Tibial nerve (tissue), 4 donors: Measurements from ENCODE around the gene ADRM1. TPM values are rescaled to one million over a fixed set of nuclear protein-coding genes. Genes with fewer than 3 reads are reported as not detected.

ENCODE experiments used
- DNase-seq, 2 donors: peaks; one replicate each; pipeline ENCODE4 v3.0.0-alpha.2; 2019; ENCODE audit warnings: low spot score in 2 of 2
- H3K27ac ChIP-seq, 4 donors: fragments of 200-600 bp; sonication (generic) in 3 of 4; one replicate each; pipeline ENCODE4 v1.5.1; 2017 to 2019; ENCODE audit warnings: mild to moderate bottlenecking in 1 of 4
- H3K27me3 ChIP-seq, 2 donors: fragments of 200-600 bp; sonication (generic) in 1 of 2; one replicate each; pipeline versions ENCODE4 v1.5.1 to v1.6.0; 2017 to 2019
- H3K36me3 ChIP-seq, 3 donors: fragments of 200-600 bp; sonication (generic); one replicate each; pipeline ENCODE4 v1.5.1; 2018 to 2019
- H3K4me1 ChIP-seq, 4 donors: fragments of 200-600 bp; sonication (generic) in 3 of 4; one replicate each; pipeline ENCODE4 v1.5.1; 2017 to 2019
- H3K4me3 ChIP-seq, 4 donors: fragments of 200-600 bp; sonication (generic) in 3 of 4; one replicate each; pipeline ENCODE4 v1.5.1; 2017 to 2019; ENCODE audit warnings: mild to moderate bottlenecking in 1 of 4, moderate library complexity in 1 of 4
- H3K9me3 ChIP-seq, 4 donors: fragments of 200-600 bp; sonication (generic) in 3 of 4; one replicate each; pipeline ENCODE4 v1.5.1; 2017 to 2019
- EP300 ChIP-seq, 2 donors: sonication (generic); formaldehyde crosslinking; IDR thresholded peaks; one replicate each; pipeline ENCODE4 v1.6.1; 2017; ENCODE audit warnings: antibody characterized with exemption in 2 of 2, mild to moderate bottlenecking in 1 of 2
- POLR2A ChIP-seq, 2 donors: fragments of 450-650 bp; IDR thresholded peaks; one replicate each; pipeline ENCODE4 v1.6.1; 2017; ENCODE audit warnings: antibody characterized with exemption in 2 of 2, mild to moderate bottlenecking in 2 of 2, moderate library complexity in 2 of 2
- WGBS, 2 donors: methylation state at CpG; one replicate each; pipeline ENCODE4 v1.1.5; 2018; 5-methylcytosine and 5-hydroxymethylcytosine counted together
- total RNA-seq, 4 donors: library from RNA; depleted of rRNA; stranded (reverse); fragments of >200 nt; gene quantifications; one replicate each; pipeline ENCODE4 v1.1.0, GENCODE V29; 2016
- TF ChIP-seq, protein P1 (sequence below), 5 experiments: fragments of 200-600 bp in 3 of 5; fragments of 450-650 bp in 2 of 5; sonication (generic) in 3 of 5; IDR thresholded peaks; one replicate each; pipeline ENCODE4 v1.5.1; 2016 to 2019; ENCODE audit warnings: antibody characterized with exemption in 5 of 5, mild to moderate bottlenecking in 3 of 5, moderate library complexity in 2 of 5

The ADRM1 gene, protein sequence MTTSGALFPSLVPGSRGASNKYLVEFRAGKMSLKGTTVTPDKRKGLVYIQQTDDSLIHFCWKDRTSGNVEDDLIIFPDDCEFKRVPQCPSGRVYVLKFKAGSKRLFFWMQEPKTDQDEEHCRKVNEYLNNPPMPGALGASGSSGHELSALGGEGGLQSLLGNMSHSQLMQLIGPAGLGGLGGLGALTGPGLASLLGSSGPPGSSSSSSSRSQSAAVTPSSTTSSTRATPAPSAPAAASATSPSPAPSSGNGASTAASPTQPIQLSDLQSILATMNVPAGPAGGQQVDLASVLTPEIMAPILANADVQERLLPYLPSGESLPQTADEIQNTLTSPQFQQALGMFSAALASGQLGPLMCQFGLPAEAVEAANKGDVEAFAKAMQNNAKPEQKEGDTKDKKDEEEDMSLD
- 100 to 1,000 TPM; 111 to 132 (median 129) TPM for total RNA-seq

DNA sequence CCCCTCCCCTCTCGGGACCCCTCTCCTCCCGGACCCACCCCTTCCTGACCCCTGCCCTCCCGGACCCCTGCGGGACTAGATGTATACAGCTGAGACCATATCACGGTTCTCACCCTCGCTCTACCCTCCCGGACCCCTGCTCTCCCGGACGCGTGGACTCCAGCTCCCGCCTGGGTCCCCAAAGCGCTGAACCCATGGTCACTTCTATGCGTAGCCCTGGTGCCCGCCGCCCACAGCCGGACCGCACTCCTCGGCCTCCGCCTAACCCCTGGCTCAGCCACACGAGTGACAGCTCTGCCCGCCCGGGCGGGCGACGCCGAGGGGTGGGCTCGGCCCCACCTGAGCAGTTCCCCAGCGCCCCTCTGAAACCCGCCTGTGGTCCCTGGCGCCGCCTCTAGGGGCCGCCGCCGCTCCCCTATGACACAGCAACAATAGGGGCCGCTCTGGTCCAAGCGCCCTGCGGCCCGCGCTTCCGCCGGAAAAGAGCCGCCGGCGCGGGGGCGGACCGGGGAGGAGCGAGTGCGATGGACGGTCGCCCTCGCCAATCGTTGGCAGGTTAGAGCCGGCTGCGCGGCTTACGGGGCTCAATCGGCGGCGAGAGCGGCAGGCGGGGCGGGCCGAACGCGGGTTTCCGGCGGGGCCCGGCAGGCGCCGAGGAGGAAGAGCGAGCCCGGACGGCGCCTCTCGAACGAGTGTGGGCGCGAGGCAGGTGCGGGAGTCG, at the start of gene ADRM1:
Gene ADRM1, plus strand, starts transcription at position 657 of the 721 bp plus-strand sequence. CDS start 572 bp downstream, outside the sequence.
- DNase-seq: peak; percentile 91 to 93
- Histone ChIP-seq H3K27me3 (no peaks in the 10 kb centered on the region), H3K36me3 (peaks cover under 1 to 48% (median 14%) of the 10 kb centered on the region in 3 donors), H3K4me3 (peak within 1 kb of the TSS; percentile 56 to 89 (median 76)), H3K9me3 (no peaks in the 10 kb centered on the region), H3K27ac (peak within 1 kb of the TSS; percentile 96 to 99 (median 98)), H3K4me1 (peaks cover 4 to 43% (median 18%) of the 10 kb centered on the region in 4 donors)
- whole genome bisulfite sequencing, 2 donors: 0% methylated on average over 16 to 45 of the region's 81 CpGs
- peak in 1 of 2 donors; percentile 66 for TF ChIP-seq POLR2A (IDR thresholded peaks at IDR 0.05)
- TF ChIP-seq, protein P1, sequence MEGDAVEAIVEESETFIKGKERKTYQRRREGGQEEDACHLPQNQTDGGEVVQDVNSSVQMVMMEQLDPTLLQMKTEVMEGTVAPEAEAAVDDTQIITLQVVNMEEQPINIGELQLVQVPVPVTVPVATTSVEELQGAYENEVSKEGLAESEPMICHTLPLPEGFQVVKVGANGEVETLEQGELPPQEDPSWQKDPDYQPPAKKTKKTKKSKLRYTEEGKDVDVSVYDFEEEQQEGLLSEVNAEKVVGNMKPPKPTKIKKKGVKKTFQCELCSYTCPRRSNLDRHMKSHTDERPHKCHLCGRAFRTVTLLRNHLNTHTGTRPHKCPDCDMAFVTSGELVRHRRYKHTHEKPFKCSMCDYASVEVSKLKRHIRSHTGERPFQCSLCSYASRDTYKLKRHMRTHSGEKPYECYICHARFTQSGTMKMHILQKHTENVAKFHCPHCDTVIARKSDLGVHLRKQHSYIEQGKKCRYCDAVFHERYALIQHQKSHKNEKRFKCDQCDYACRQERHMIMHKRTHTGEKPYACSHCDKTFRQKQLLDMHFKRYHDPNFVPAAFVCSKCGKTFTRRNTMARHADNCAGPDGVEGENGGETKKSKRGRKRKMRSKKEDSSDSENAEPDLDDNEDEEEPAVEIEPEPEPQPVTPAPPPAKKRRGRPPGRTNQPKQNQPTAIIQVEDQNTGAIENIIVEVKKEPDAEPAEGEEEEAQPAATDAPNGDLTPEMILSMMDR (IDR thresholded peaks at IDR 0.05): peak; percentile 94 to 99 (median 99)
- peak; percentile 80 to 91 for TF ChIP-seq EP300 (IDR thresholded peaks at IDR 0.05)

DNA sequence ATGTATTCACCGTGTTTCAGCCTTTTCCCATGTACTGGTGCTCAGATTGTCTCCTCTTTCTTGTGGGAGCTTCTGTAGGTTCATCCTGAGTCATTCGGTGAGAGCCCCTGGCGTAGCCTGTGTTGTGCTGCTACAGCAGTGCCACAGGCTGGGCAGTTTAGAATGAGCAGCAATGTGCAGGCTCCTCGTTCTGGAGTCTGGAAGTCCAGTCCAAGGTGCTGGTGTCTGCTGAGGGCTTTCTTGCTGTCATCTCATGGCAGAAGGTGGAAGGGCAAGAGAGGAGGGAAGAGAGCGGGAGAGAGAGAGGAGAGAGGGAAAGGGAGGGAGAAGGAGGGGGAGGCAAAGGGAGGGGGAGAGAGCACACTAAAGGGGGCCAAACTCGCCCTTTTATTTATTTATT, 49.4 kb upstream of the ADRM1 start:
- Histone ChIP-seq H3K27me3 (no peaks in the 10 kb centered on the region), H3K36me3 (peaks cover 0 to 41% (median 0%) of the 10 kb centered on the region in 3 donors), H3K4me3 (no peak overlapping the region), H3K27ac (no peak overlapping the region), H3K9me3 (no peaks in the 10 kb centered on the region), H3K4me1 (peaks cover 0 to 9% (median 0%) of the 10 kb centered on the region in 4 donors)
- no peak for DNase-seq
- TF ChIP-seq POLR2A (IDR thresholded peaks at IDR 0.05): no peak
- 90 to 92% methylated on average over 6 of the region's 6 CpGs for WGBS, 2 donors

DNA sequence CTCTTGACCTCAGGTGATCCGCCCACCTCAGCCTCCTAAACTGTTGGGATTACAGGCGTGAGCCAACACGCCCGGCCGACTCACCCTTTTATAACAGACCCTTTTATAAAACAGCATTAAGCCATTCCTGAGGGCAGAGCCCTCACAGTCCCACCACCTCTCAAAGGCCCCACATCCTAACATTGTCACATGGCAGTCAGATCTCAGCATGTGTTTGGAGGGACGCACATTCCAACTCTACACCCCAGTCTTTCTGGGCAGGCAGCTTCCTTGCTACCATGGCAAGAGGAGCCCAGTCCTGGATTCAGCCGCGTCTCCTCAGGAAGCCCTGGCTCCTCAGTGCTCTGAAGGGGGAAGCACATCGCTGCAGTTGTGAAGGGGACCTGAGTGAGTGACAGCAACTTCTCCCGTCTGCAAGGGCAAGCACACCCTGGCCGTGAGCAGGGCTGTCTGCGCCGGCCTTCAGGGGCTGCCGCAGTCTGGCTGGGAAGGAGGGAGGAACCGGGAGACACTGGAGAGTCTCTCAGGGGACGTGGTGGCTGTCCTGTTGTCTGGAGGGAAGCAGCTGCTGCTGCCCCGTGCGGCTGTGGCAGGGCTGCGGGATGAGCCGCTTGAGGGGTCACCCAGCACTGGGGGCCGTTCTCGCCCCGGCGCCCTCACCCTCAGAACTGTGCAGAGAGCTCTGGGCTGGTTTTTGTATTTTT, 48.6 kb upstream of the ADRM1 start:
- Histone ChIP-seq H3K36me3 (peaks cover 0 to 49% (median 0%) of the 10 kb centered on the region in 3 donors), H3K27ac (no peak overlapping the region), H3K4me1 (peaks cover 0 to 15% (median 0%) of the 10 kb centered on the region in 4 donors), H3K4me3 (no peak overlapping the region), H3K9me3 (no peaks in the 10 kb centered on the region), H3K27me3 (no peaks in the 10 kb centered on the region)
- TF ChIP-seq POLR2A (IDR thresholded peaks at IDR 0.05) (no peak), EP300 (IDR thresholded peaks at IDR 0.05) (no peak)
- TF ChIP-seq, protein P1 (IDR thresholded peaks at IDR 0.05): no peak
- no peak for DNase-seq
- whole genome bisulfite sequencing, 2 donors: 58 to 74% methylated on average over 23 to 24 of the region's 24 CpGs

DNA sequence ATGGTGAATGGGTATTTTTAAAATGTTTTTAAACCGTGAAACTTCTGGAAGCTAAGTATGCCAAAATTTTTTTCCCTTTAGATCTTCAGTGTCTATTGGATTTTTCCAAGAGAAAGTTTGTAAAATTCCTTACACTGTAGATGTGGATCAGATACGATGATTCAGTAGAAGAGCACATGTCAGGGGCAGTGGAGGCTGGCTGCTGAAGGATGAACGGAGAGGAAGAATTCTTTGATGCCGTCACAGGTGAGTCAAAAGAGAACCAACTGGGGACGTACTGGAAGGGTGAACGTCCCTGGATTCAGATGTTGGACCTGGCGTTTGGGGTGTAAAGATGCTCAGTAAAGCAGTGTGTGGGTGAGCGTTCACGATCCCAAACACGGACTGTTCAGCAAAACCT, 46.8 kb upstream of the ADRM1 start:
- peaks cover 0 to 9% (median 0%) of the 10 kb centered on the region in 4 donors for H3K4me1 ChIP-seq
- H3K27ac ChIP-seq: no peak overlapping the region
- H3K36me3 ChIP-seq: peaks cover 0 to 65% (median 6%) of the 10 kb centered on the region in 3 donors
- H3K27me3 ChIP-seq: no peaks in the 10 kb centered on the region
- WGBS, 2 donors: 87 to 90% methylated on average over 10 of the region's 10 CpGs
- H3K9me3 ChIP-seq: no peaks in the 10 kb centered on the region
- H3K4me3 ChIP-seq: no peak overlapping the region
- no peak for DNase-seq
- TF ChIP-seq, protein P1 (IDR thresholded peaks at IDR 0.05): no peak
- TF ChIP-seq POLR2A (IDR thresholded peaks at IDR 0.05): no peak
- TF ChIP-seq EP300 (IDR thresholded peaks at IDR 0.05): no peak
